HepG2 (cell line): ENCODE data around the gene ACYP2. TPM values are rescaled to one million over a fixed set of nuclear protein-coding genes. Genes with fewer than 3 reads are reported as not detected.

Experiments
- DNMT3B ChIP-seq: conservative IDR thresholded peaks from 2 replicates; pipeline ENCODE4 v1.6.1; 2016; ENCODE audit warnings: missing biosample characterization, control low read depth
- NR2F6 ChIP-seq, 2 experiments: IDR thresholded peaks; 2 replicates each; pipeline ENCODE4 v1.6.1; 2016; ENCODE audit warnings: antibody characterized with exemption in 1 of 2, mild to moderate bottlenecking in 1 of 2
- TCF7 ChIP-seq: sonication (generic); IDR thresholded peaks from 2 replicates; pipeline ENCODE4 v1.6.1; 2016; ENCODE audit warnings: antibody characterized with exemption, low read depth
- TEAD3 ChIP-seq: optimal IDR thresholded peaks from 2 replicates; pipeline ENCODE3; 2016; ENCODE audit warnings: borderline replicate concordance
- TEF ChIP-seq: sonication (generic); formaldehyde crosslinking; IDR thresholded peaks from 2 replicates; pipeline ENCODE4 v1.5.0; 2020; ENCODE audit warnings: missing genetic modification reagents
- ZNF644 ChIP-seq: IDR thresholded peaks from 2 replicates; pipeline ENCODE4 v1.6.1; 2016; ENCODE audit warnings: low read depth
- polyA plus RNA-seq, 8 experiments: library from polyadenylated mRNA; depleted of rRNA in 3 of 8; stranded (reverse) in 7 of 8; unstranded in 1 of 8; fragments of >200 nt; fragmentation: Illumina TruSeq in 4 of 8; extraction: Trizol in 4 of 8; gene quantifications; 2 replicates each; pipeline versions ENCODE4 v1.2.1 to v1.2.3, GENCODE V29; 2011 to 2016; ENCODE audit warnings: low read depth in 4 of 8, missing spikeins in 1 of 8, mixed read lengths in 1 of 8; ENCODE audit not compliant: insufficient read depth in 1 of 8
- total RNA-seq, 5 experiments: library from RNA; depleted of rRNA; stranded (reverse); fragments of >200 nt; fragmentation: Illumina TruSeq; extraction: Trizol; gene quantifications; 2 replicates each; pipeline ENCODE4 v1.2.3, GENCODE V29; 2016; ENCODE audit warnings: low read depth in 1 of 5
- TF ChIP-seq, protein P1 (sequence below): sonication (generic); formaldehyde crosslinking; IDR thresholded peaks from 2 replicates; pipeline ENCODE4 v1.5.1; 2020; ENCODE audit warnings: missing genetic modification reagents, mild to moderate bottlenecking, borderline replicate concordance
- TF ChIP-seq, protein P2 (sequence below): IDR thresholded peaks from 2 replicates; pipeline ENCODE4 v1.6.1; 2016; ENCODE audit warnings: low read depth
- TF ChIP-seq, protein P3 (sequence below): IDR thresholded peaks from 2 replicates; pipeline ENCODE4 v1.4.0; 2020; ENCODE audit warnings: mild to moderate bottlenecking, missing genetic modification reagents

Gene ACYP2
- total and polyA plus RNA-seq, 2 of the 13 experiments (the other 11 are each of a cell fraction or from before 2014, with no cell fraction given), result 12.3 to 12.7 TPM

DNA sequence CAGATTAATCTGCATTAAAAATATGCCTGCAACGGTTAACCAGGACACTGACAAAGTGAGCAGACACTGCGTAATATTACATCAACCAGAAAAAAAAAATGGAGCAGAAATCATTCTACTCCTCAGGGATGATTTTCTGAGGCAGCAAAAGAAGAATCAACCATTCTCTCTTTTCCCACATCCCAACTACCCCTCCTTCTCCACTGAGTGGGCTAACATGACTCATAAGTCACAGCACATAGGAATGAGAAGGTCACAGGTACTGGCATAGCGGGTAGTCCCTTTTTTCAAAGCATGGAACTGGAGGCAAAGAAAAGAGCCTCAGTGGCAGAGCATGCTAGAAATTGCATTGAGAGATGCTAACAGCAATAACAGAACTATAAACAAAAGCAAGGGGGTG lies 194.9 kb downstream of the ACYP2 start (continued):
- TF ChIP-seq, protein P1, sequence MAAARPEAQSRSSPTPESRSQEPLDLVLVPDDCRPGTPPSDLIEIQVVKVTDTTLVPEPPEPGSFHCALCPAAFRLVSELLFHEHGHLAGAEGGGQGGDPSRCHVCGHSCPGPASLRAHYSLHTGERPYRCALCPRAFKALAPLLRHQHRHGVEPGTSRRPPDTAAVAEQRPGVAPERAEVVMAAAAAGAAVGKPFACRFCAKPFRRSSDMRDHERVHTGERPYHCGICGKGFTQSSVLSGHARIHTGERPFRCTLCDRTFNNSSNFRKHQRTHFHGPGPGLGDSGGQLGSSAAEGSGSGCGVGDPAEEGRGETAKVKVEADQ (CRISPR knock-in tag), result no peak
- TF ChIP-seq TEF, result no peak
- TF ChIP-seq ZNF644 (CRISPR knock-in tag), result peak; percentile 81
- TF ChIP-seq, protein P2, sequence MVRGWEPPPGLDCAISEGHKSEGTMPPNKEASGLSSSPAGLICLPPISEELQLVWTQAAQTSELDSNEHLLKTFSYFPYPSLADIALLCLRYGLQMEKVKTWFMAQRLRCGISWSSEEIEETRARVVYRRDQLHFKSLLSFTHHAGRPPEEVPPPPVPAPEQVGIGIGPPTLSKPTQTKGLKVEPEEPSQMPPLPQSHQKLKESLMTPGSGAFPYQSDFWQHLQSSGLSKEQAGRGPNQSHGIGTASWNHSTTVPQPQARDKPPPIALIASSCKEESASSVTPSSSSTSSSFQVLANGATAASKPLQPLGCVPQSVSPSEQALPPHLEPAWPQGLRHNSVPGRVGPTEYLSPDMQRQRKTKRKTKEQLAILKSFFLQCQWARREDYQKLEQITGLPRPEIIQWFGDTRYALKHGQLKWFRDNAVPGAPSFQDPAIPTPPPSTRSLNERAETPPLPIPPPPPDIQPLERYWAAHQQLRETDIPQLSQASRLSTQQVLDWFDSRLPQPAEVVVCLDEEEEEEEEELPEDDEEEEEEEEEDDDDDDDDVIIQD (CRISPR knock-in tag), result peak; percentile 71; the same call in 1 of the 2 replicates
- peak; percentile 72 for TF ChIP-seq TEAD3 (CRISPR knock-in tag)
- TF ChIP-seq DNMT3B (CRISPR knock-in tag), result 0 out of 2 replicates have a peak, but pooled peaks have one; percentile 53
- TF ChIP-seq, protein P3, sequence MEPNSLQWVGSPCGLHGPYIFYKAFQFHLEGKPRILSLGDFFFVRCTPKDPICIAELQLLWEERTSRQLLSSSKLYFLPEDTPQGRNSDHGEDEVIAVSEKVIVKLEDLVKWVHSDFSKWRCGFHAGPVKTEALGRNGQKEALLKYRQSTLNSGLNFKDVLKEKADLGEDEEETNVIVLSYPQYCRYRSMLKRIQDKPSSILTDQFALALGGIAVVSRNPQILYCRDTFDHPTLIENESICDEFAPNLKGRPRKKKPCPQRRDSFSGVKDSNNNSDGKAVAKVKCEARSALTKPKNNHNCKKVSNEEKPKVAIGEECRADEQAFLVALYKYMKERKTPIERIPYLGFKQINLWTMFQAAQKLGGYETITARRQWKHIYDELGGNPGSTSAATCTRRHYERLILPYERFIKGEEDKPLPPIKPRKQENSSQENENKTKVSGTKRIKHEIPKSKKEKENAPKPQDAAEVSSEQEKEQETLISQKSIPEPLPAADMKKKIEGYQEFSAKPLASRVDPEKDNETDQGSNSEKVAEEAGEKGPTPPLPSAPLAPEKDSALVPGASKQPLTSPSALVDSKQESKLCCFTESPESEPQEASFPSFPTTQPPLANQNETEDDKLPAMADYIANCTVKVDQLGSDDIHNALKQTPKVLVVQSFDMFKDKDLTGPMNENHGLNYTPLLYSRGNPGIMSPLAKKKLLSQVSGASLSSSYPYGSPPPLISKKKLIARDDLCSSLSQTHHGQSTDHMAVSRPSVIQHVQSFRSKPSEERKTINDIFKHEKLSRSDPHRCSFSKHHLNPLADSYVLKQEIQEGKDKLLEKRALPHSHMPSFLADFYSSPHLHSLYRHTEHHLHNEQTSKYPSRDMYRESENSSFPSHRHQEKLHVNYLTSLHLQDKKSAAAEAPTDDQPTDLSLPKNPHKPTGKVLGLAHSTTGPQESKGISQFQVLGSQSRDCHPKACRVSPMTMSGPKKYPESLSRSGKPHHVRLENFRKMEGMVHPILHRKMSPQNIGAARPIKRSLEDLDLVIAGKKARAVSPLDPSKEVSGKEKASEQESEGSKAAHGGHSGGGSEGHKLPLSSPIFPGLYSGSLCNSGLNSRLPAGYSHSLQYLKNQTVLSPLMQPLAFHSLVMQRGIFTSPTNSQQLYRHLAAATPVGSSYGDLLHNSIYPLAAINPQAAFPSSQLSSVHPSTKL (CRISPR knock-in tag), result peak; percentile 57
- 0 out of 2 replicates have a peak, but pooled peaks have one; percentile 6 for TF ChIP-seq NR2F6 (IDR thresholded peaks at IDR 0.05)
- TF ChIP-seq NR2F6 (CRISPR knock-in tag; IDR thresholded peaks at IDR 0.05), result peak; percentile 62
- no peak for TF ChIP-seq TCF7
